Stimulated activated CD4-positive, alpha-beta T cell treated with anti-CD3 and anti-CD28 coated beads, TNF-alpha, amount 100 ng/mL, for 4 hours (primary cell): ENCODE data around the gene CXCR4.

Experiments
- DNase-seq, 3 experiments: peaks; one replicate each; pipeline ENCODE4 v3.0.0-alpha.2; 2020; ENCODE audit warnings: low read depth in 3 of 3

The CXCR4 gene

DNA sequence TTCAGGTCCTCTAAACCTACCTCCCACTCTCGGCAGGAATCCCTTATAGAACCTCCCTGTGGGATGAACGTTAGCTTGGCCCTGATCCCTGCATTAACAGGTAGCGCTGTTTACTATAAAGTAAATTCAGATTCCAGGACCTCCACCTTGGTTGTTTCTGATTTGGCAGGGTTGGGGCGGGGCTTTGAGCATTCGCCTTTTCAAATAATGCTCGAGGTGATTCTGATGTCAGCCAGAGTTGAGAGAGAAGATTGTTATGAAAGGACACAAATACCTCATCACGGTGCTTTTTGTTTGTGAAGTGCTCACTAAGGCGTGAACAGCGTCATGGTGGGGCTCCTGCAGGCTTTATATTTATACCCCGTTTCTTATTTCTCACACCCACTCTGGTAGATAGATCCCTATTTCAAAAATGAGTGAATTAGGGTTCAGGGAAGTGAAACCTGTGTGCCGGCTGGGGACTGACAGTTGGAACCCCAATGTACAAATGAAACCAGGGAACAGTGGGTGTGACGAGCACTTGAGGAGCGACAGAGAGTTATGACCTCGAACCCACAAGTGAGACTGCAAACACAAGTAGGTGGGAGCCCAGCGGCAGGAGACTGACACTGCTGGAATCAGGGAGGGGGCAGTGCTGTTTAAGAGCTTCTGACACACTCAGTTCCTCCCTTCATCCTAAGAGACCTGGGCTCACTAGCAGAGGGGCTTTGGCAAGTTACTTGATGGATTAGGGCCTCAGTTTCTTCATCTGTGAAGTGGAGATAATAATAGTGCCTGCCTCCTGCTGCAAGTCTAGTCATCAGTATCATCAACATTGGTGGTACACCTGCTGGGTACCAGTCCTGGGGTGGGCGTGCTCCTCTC lies 14.2 kb upstream of the CXCR4 start:
- DNase-seq: peak in 1 of 3 experiments; percentile 33

DNA sequence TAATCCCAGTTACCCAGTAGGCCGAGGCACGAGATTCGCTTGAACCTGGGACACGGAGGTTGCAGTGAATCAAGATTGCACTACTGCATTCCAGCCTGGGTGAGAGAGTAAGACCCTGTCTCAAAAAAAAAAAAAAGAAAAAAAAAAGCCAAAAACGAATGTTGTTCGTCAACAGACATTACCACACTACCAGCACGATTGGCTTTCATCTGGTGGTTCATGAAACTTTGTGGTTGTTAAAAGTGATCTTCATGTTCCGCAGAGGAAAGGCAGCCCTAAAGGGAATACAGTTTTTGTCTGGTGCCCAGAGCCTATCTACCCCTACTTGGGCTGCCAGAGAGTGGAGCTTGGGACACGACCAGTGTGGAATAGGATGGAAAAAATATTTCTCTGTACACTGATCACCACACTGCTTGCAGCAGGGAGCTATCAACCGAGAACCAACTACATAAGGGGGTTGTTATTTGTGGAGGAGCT lies 13.6 kb upstream of the CXCR4 start:
- peak in 1 of 3 experiments; percentile 19 for DNase-seq

DNA sequence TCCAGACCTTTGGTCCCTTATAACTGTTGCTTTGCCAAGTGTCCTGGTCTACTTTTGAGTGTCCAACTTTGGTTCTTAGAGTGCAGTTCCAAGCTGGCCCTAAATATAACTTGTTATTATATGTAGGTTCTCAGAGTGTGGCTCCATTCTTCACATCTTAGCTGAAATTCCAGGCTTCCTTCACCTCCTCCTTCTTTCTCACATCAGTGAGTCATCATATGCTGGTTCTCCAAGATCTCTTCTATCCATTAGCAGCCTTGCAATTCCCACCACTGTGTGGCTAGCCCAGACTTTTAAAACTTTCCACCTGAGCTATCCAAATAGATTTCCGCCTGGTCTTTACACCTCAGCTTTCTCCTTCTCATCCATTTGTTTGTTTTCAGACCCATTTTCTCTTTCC lies 12.6 kb upstream of the CXCR4 start:
- DNase-seq: no peak

DNA sequence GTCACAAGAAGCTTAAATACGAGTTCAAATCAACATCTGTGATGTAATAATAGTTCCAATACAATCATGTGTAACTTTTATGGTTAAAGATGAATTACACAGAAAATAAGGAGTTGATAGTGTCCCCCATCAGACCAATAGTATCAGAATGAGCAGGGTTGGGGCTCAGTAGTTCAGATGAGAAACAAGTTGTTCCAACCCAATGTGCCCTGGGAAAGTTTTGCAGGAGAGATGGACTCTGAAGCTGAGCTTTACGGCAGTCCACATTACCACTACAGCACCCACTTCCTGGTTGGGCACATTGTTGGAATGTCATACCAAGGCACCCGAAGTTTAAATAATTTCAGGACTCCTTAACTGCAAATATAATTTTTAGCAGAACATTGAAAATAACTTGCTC lies 12.1 kb upstream of the CXCR4 start:
- no peak for DNase-seq

DNA sequence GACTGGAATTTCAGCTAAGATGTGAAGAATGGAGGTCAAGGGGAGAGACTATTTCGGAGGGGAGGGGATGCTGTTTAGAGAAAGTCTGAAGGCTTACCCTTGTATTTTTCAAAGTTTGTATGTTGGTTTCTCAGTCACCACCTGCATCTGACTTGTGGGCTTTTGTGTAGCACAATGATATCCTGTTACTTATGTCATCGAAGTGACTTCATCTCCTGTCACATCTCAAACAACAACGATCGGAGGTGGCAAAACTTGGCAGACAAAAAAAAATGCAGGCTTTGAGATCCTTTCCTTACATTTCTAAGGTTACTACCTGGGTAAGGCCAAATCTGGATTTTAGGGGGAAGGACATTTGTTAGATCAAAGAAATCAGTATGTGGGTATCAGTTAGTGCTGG lies 11.7 kb upstream of the CXCR4 start:
- no peak for DNase-seq

DNA sequence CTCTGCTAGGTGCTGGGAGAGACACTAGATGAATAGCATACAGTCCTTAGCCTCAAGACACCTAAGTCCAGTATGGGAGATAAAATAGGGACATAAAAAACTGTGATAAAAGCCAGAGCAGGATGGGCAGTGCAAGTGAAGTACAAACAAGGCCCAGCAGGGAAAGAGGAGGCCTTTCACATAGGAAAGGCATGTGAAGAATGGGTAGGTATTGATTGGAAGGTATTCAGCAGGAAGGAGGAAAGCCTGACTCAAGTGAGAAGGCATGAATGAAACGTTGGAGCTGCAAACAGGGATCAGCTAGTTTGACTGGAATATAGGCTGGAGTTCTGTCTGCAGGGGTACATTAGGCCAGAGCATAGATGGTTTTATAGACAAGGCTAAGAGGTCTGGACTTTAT lies 11.0 kb upstream of the CXCR4 start:
- no peak for DNase-seq

DNA sequence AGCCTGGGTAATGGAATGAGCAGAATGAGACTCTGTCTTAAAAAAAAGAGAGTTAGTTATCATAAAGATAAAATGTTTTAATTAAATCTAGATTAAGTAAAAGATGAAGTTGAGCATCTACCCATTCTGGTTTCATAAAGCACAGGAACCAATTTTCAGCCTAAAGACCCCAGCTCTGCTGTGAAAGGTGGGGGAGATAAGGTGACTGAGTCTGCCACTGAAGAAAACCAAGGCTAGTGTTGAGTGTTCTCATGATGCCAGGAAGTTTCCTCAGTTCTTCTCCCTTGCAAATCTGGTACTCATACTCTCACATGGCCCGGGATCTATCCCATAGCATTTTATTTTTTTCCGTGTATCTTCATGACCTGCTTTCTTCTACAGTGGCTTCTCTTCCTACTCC lies 10.4 kb upstream of the CXCR4 start:
- no peak for DNase-seq

DNA sequence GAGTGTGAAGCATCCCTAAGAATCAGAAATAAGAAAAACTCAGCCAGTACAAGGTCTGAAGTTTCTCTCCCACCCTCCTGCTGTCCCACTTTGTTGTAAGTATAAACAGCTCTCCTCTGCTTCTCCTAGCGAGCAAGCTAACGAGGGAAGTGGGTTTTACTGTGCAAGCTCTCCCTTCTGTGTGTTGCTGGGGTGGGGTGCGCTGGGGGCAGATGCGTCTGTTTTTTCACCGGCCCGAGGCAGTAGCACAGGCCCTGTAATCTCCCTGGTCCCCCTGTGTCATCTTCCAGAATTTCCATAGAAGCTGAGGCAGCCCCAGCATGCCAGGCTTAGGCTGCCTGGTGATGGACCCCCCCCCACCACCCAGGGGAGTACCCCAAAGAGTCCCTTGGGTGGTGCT lies 9.4 kb upstream of the CXCR4 start:
- DNase-seq: no peak

DNA sequence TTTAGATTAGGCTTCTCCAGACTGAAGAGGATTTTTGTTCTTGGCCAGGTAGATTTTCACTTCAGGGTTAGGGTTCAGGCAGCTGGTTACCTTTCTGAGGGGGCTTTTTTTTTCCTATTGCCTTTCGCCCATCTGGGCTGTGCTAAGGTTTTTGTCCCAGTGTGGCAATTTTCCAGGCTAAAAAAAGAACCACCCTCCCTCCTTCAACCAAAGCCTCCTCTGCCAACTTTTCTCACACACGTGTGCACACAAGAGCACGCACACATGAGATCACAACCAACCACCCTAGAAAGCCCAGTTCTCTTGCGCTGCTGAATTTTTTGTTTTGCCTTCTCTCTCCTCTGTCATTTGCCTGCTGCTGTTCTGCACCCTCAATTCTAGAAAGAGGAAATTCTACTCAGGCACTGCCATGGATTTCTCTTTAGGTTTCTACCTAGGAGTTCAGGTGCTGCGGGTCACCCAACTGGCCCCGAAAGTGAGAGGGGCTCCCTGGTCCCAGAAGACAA lies 8.5 kb upstream of the CXCR4 start:
- DNase-seq: no peak

DNA sequence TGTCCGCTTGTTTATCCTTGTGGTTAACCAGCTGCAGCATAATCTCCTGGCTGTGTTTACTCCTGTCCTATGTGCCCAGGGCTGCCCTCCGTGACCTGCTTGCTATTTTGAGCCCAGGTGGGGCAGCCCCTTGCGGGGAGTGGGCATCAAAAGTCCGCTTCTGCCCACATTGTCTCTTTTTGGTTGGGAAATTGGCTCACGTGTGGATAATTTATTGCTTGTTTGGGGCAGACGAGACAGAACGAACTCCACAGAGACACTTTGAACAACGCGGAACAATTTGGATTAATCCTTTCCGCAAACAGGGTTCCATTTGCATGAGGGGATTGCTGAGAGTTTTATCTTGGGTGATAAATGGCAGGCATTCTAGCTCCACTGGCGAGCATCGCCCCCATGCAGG lies 8.1 kb upstream of the CXCR4 start:
- no peak for DNase-seq

DNA sequence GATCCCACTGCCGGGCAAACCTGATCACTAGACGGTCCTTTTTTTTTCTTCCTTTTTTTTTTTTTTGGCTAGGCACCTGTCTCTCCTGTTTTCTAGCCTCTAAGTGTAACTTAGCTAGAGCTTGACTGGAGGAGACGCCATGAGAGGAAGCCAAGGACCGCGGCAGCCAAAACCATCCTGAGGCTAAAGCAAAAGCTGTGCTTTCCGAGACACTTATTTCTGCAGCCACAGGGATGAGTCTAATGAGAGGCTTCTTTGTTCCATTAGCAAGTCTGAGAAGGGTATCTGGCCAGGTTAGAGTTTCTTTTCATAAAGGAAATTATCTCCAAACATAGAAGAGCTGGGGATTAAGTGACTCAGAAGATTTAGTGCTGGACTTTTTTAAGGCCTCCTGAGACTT lies 7.3 kb upstream of the CXCR4 start:
- no peak for DNase-seq

DNA sequence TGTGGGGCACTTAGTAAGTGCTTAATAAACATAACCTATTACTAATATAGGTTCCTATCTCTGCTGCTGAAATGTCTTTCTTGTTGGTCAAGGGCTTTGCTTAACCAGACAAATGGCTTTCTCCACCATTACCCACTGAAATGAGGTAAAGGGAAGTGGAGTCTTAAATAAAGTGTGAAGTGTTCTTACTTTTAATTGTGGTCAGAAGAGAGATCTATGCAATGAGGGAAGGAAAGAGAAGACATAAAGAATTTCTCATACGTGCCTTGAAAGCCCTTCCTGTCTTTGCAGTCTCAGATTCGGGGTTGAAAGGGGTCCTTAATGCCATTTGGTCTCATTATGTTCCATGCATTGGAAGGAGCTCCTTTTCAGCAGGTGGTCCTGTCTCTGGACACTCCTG lies 6.9 kb upstream of the CXCR4 start:
- DNase-seq: no peak

DNA sequence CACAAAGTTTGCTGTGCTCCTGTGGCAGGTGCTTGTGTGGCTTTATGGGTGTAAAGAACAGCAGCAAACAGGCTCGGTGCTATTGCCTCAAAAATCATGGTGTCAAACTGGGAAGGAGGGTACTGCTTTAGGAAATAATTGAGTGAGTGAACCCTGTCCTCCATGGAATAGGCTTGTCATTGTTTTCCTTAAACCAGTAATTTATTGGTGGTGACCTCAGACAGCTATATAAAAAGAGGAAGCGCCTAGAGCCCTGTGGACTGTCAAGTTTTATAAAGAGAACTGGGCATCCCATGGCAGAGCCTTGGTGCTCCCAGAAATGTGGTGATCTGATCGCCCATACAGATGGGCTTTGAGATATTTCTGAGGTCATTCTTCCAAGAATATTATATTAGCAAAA lies 4.7 kb upstream of the CXCR4 start:
- DNase-seq: no peak

DNA sequence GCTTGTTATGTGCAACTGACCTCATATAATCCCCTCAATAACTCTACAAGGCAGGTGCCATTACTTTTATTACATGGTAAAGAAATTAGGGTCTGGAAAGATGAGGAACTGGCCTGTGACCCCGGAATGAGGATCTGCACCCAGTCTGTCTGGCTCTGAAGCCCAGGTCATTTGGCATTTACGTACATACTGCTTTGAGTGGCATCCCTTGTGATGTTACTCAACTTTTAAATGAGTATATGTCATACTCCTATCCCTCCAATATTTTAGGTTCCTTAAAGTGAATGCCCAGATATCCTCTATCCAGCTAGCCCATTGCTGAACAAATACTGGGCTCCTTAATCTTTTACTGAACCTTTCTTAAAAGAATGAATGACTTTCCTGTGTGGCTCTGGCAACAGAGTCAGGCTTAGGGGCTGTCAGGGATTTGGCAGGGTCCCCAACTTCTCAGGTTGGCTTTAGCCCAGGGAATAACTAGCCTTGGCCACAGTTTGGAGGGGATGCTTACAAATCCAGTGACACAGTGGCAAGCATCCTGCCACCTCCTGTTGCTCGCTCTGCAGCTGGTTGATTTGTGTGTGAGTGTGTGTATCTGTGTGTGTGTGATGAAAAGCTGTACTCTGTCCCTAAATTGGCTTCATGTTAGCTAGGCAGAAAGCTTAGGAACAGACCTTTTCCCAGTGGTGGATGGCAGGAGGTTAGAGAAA lies 3.4 kb upstream of the CXCR4 start:
- DNase-seq: no peak

DNA sequence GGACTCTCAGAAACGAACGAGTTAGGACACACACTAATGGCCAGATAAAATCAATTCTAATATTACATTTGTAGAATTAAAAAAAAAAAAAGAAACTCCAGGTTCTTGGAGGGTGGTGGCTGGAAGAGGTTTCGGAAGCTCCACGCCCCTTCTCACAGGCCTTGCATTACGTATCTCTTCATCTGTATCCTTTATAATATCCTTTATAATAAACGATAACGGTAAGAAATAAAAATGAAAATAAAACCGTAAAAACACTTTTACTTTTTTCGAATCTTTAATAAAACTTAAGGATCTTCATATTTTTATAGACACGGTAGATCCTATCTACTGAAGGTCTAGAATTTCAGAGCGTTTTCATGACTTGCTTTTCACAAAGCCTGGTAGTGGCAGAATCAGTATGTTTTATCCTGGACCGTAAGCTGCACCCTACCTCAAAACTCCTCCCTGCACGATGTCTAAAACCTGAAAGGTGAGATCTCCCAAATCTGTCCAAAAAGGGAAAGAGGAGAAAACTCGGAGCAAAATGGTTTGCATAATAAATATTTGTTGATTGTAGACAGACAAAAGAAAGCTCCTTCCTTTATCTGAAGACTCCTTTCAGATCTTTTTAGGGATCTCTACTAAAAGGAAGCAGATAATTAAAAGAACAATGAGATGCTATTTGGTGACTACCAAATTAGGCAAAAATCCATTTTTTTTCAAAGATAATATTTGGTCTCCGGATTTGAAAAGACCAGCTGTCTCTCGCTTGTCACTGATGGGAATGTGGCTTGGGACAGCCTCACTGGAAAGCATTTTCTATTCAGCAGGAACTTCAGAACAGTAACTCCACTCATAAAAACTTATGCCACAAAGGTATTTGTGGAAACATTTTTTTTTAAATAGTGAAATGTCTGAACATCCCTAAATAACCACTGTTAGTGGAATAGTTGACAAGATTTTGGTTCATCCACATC lies 2.0 kb upstream of the CXCR4 start:
- no peak for DNase-seq

DNA sequence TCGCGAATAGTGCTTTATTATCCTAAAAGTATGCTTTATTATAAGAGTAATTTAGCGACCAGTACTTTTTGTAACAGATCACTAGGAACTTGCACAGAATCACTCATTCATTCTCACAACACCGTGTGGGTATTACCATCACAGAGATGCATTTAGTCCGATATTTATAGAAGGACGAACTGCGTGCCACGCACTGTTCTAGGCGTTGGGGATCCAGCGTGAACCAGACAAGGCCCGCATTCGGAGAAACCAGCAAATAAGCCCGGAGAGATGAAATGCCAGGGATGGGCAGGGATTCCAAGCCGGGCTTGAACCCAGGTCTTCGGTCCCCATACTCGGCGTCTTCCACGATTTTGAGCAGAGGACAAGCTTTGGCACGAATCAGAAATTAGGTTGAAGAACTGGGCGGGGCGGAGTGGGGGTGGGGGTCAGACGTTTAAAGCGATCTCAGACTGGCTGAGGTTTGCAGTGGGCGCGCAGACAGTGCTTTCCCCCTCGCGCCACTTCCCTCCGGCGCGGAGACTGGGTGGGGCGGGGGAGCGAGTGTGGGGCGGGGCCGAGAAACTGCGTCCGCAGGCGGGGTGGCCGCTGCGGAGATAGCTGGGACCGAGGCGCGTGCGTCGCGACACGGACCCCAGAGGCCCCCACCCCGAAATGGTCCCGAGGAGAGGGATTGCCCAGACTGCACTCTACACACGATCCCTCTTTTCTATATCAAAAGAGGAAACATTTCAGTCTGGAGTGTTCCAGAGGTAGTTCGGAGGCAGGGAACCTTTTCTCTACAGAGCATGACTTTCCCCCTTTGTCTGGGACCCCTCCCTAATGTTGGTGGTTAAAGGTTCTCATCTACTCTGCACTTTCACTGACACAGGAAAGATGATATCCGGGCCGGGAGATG lies 1.1 kb upstream of the CXCR4 start:
- DNase-seq: peak; percentile 23 to 72 (median 54)

DNA sequence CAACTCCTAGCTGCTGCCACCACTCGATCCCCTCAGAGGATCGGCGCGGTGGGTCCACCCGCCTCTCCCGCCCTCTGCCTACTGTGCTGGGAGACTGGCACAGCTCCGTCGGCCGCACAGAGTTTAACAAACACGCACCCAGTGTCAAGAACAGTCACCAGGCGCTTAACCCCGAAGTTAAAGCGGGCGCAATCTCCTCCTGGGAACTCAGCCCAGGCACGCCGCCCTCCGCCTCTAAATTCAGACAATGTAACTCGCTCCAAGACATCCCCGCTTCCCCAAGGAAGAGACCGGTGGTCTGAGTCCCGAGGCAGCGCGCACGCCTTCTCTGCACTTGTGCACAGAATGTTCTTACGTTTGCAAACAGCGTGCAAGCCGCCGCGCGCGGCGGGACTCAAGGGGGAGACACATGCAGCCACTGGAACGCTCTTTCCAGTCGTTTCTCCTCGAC lies 533 bp downstream of the CXCR4 start:
- peak in 2 of 3 experiments; percentile 28 to 34 for DNase-seq

DNA sequence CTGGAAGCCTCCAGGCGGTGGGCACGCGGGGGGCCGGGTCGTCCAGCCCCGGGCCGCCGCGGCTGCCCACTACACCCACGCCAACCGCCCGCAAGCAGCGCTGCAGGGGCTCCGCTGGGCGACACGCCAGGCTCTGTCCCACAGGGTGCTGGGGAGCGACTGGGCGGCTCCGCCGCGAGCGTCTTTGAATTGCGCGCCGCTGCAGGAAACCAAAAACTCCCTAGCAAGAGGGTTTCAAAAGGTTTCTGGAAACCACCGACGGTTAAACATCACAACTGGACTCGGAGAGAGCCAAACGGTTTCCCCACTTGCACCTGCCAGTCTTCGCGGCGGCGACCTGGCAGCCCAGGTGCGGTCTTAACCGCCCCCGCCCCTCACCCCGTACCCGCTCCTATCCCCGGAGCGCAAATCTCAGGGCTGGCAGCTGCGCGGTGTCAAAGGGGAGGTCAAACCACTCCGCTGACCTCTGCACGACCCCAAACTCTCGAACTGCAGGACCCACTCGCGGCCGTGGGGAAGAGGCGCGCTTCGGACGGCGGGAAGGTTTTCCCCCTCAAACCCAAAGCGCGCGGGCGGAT lies 1.0 kb downstream of the CXCR4 start:
- peak in 1 of 3 experiments; percentile 17 for DNase-seq

DNA sequence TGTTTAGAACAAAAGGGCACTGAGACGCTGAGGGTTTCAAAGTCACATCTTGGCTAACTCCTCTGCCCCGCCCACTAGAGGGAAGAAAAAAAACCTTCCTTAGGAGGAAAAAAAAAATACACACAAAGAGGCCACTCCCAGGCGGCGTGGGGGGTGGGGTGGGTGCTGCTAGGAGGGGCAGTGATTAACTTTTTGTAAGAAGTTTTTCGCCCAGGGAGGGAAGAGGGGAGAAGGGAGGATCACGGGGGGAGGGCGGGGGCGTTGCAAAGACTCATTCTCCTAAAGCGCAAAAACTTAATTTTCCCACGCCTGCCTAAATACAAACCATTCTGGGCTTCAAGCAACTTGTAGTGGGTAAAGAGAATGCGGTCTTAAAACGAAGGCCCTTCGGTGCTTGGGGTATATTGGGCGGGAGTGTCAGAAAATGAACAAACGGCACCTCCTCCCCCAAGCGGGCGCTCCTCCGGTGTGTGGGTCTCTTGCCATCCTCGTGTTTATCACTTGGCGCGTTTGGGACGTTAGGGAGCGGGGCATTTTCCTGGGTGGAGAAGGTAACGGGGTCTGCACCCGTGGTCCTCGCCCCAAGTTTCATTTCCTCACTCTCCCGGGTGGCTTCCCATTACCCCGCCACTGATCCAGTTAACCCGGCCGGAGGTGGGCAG lies 1.7 kb downstream of the CXCR4 start:
- DNase-seq: peak in 2 of 3 experiments; percentile 64 to 70
